GM18873 (cell line): ENCODE data around the gene DIP2C.

Experiments
- ATAC-seq: cut with Tn5 transposase; IDR thresholded peaks from one replicate; pipeline ENCODE4 v1.9.1; 2021; ENCODE audit warnings: mild to moderate bottlenecking, moderate library complexity, moderate number of reproducible peaks; ENCODE audit not compliant: unreplicated experiment, low FRiP score

The DIP2C gene

GRCh38 chr10:510415-510881 lies 179.0 kb downstream of the DIP2C start:
- ATAC-seq, result no peak

DNA sequence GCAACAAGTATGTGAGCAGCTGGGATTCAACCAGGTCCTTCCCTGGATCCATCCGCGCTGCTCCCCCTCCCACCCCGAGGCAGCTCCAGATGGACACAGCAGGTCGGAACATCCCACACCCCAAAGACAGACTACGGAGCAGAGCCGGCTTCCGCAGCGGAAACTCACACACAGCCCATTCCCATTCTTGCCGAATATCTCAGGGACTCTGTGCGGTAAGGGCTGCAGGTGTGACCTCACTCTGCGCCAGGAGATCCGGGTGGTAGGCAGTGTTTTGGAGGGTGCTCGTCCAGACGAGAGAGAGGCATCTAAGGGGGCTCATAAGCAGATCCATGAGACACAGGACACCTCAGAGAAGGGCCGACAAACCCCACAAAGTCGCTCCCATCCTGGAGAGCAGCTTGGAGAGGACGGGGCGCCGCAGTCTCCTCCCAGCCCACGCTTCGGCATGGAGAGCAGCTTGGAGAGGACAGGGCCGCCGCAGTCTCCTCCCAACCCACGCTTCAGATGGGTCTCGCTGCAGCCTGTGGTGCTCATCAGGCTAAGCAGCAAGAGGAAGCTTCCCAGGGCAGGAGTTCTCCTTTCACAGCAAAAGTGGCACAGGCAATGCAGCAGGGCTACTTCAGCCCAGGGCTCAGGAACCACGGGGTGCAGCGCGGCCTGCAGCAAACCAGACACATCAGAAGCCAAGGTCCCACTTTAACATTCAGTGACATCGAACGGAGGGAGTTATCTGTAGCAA lies 179.9 kb downstream of the DIP2C start:
- ATAC-seq, result no peak

DNA sequence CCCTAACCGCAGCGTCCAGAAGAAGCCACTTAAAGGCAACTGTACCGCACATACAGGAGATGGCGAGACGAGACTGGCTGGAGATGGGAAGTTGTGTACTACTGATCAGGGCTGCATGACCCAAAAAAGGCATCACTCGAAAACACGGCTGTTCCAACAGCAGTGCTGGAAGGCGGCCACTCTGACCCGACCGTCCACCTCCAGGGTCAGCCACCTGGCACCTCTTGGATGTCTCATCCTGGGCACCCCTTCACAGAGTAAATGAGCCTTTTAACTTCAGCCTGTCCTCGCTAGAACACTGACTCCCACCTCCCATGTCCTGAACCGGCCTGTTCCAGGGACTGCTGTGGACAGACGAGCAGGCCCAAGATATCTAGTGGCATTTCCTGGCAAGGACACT lies 180.7 kb downstream of the DIP2C start:
- ATAC-seq, result no peak

GRCh38 chr10:507908-508444 lies 181.5 kb downstream of the DIP2C start:
- ATAC-seq, result no peak

- no peak for ATAC-seq
Observed at GRCh38 chr10:507355-507699, 182.1 kb downstream of the DIP2C start.

DNA sequence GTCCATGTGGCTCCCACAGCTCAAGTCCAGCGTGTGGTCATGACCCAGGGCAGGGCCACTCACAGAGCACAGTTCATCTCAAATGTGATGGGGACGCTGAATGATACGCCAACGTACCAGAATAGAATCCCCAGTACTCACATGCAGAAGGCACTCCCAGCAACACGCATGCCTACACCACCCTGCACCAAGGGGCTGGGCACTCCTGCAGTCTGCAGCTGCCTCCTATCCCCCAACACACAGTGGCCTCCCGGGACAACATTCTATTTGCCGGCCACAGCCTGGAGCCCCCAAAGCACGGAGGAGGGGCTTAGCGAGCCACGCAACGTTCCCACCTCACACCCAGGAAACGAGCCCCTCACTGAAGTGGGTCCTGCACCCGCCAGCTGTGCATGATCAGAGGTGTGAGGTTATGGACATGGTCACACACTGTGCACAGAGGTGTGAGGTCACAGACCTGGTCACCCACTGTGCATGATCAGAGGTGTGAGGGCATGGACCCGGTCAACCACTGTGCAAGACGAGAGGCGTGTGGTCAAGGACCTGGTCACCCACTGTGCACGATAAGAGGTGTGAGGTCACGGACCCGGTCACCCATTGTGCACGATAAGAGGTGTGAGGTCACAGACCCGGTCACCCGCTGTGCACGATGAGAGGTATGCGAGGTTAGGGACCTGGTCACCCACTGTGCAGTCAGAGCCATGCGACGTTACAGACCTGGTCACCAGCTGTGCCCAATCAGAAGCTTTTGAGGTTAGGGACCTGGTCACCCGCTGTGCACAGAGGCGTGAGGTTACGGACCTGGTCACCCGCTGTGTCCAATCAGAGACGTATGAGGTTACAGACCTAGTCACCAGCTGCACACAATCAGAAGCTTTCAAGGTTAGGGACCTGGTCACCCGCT lies 182.8 kb downstream of the DIP2C start:
- no peak for ATAC-seq

- no peak for ATAC-seq
Observed at GRCh38 chr10:505419-505818, 184.0 kb downstream of the DIP2C start.

DNA sequence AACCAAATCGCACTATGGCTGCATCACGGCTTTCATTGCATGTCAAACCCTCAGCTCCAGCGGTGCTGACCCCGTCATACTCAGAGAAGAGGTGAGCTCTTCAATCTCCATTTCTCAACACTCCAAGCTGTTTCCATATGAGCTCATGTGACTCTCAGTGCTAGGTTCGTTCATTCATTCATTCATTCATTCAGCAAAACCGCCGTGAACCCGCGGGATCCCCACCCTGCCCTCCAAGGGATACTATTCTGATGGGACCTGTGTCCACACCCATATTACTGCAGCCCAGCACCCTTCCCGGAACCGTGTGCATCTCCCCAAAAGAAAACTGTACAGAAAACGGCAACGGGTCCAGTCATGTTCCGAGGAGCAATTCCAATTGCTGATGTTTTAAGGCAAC lies 184.7 kb downstream of the DIP2C start:
- ATAC-seq, result no peak

- no peak for ATAC-seq
Observed at GRCh38 chr10:504121-504611, 185.3 kb downstream of the DIP2C start.

DNA sequence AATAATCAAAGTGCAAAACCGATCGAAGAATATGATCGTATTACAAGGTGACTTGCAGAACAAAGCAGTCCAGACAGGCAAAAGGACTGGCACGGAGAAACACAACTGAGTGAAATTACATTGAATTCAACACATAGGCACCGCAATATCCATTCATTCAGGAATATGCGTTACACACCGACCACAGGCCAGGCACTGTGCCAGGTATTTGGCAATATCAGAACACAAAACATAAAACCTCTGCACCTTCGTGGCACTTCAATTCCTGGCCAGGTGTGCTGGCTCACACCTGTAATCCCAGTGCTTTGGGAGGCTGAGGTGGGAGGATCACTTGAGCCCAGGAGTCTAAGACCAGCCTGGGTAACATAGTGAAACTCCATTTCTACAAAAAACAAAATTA lies 187.9 kb downstream of the DIP2C start:
- no peak for ATAC-seq

- ATAC-seq, result no peak
Observed at GRCh38 chr10:500876-501275, 188.6 kb downstream of the DIP2C start.

- no peak for ATAC-seq
Observed at GRCh38 chr10:499991-500390, 189.5 kb downstream of the DIP2C start.

GRCh38 chr10:498760-499435 lies 190.6 kb downstream of the DIP2C start:
- ATAC-seq, result no peak

GRCh38 chr10:497898-498451 lies 191.5 kb downstream of the DIP2C start:
- no peak for ATAC-seq

DNA sequence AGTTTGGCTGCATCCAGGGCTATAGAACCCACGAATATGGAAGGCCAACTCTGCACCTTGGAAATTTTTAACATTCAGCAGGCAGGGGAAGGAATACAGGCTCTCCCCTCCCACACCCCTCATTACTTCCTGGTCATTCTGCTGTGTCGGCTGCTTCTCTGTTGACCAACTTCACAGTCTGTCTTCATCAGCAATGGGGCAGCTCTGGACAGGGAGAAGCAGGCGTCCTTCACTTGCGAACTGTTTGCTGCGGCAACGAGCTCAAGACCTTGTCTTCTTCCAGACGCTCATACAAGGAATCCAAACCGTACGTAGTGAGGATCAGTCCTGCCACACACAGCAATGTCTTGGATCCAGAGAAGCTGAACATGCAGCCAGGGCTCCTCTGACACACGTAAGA lies 192.2 kb downstream of the DIP2C start:
- ATAC-seq, result no peak

DNA sequence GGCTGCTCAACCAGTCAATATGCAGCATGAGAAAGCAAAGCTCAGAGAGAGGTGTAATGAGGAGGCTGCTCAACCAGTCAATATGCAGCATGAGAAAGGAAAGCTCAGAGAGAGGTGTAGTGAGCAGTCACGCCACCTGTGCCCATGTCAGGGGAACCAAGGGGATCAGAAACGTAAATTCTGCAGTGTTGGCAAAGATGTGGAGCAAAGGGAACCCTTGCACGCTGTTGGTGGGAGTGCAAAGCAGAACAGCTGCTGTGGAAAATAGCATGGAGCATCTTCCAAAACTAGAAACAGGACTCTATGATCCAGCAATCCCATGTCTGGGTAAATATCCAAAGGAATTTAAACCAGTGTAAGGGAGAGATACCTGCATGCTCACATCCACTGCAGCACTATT lies 194.9 kb downstream of the DIP2C start:
- no peak for ATAC-seq

GRCh38 chr10:494149-494542 lies 195.3 kb downstream of the DIP2C start:
- no peak for ATAC-seq

DNA sequence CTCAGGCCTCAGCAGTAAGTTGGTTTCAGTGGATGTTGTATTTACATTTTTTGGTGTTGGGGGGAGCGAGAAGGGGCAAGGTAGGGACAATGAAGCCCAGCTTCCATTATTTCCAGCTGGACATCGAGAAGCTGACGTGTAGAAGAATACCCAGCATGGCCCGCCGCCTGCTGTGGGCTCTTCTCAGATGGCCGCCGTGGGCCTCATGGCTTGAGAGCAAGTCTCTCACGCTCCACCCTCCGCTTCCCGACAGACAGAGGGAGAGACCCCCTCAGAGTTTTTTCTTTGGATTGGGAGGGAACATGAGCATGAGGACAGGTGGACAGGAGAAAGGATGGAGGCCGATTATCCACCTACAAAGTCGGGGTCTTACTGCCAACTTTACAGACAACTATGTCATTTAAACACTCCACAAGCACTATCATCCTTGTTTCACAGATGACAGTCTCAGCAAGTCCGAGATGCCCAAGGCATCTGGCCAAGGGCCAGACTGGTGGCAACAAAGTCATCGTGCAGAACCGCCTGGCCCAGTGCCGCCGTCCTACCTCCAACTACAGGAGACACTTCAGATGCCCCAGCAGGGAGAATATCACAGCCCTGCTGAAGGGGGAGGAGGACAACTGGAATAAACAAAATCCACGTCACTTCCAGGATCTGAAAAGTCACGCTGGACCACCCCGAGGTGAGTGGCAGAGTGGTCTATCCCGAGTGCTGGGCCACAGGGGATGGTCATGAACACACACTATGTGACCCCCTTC lies 195.9 kb downstream of the DIP2C start:
- ATAC-seq, result no peak

DNA sequence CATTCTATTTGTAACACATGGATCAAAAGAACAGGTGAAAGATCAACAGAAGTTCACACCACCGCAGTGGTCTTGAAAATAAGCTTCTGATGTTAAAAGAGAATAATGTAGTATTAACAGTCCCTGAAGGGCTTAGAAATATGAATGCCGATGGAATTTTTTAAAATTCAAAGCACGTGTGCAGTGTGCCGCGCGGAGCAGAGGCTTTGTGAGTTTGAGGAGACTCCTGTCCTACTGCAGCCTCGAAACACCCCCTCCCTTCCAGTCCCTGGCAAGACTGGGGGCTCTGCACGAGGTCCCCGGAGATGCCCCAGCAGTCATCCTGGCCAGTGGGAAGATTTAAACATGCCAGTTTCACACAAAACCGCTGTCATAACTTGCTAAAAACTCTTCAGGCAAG lies 196.6 kb downstream of the DIP2C start:
- no peak for ATAC-seq
